ENCODE measurements around the gene ACRBP.

DNA sequence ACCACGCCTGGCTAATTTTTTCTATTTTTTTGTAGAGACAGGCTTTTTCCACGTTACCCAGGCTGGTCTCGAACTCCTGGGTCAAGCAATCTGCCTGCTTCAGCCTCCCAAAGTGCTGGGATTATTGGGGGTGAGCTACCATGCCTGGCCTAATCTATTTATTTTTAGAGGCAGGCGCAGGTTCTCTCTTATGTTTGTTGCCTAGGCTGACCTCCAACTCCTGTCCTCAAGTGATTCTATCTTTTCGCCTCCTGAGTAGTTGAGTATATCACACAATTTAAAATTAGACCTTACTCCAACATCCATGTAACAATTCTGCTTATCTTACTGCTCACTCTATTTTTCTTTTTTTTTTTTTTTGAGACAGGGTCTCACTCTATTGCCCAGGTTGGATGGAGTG, 6.8 kb upstream of the ACRBP start:
- TF ChIP-seq, protein P1, sequence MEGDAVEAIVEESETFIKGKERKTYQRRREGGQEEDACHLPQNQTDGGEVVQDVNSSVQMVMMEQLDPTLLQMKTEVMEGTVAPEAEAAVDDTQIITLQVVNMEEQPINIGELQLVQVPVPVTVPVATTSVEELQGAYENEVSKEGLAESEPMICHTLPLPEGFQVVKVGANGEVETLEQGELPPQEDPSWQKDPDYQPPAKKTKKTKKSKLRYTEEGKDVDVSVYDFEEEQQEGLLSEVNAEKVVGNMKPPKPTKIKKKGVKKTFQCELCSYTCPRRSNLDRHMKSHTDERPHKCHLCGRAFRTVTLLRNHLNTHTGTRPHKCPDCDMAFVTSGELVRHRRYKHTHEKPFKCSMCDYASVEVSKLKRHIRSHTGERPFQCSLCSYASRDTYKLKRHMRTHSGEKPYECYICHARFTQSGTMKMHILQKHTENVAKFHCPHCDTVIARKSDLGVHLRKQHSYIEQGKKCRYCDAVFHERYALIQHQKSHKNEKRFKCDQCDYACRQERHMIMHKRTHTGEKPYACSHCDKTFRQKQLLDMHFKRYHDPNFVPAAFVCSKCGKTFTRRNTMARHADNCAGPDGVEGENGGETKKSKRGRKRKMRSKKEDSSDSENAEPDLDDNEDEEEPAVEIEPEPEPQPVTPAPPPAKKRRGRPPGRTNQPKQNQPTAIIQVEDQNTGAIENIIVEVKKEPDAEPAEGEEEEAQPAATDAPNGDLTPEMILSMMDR (IDR thresholded peaks at IDR 0.05) = no peak
- no peak for TF ChIP-seq POLR2A (IDR thresholded peaks at IDR 0.05)
